Cardiac fibroblast (primary cell): ENCODE results near the gene PAK6.

Experiments used
- DNase-seq, 2 donors: peaks; one replicate each; pipeline versions ENCODE4 v3.0.0 to v3.0.0-alpha.2; 2010; ENCODE audit warnings: low read depth in 2 of 2
- H3K4me3 ChIP-seq, 2 donors: replicated peaks in 1 of 2; 1 replicate in 1 of 2; 2 replicates in 1 of 2; pipeline ENCODE4 v1.5.1; 2011; ENCODE audit warnings: low read depth in 2 of 2, low read length in 2 of 2, mild to moderate bottlenecking in 2 of 2, moderate library complexity in 1 of 2
- CTCF ChIP-seq: IDR thresholded peaks from one replicate; pipeline ENCODE4 v1.5.1; 2011; ENCODE audit warnings: low read depth, mild to moderate bottlenecking, low read length, inconsistent platforms

The PAK6 gene

DNA sequence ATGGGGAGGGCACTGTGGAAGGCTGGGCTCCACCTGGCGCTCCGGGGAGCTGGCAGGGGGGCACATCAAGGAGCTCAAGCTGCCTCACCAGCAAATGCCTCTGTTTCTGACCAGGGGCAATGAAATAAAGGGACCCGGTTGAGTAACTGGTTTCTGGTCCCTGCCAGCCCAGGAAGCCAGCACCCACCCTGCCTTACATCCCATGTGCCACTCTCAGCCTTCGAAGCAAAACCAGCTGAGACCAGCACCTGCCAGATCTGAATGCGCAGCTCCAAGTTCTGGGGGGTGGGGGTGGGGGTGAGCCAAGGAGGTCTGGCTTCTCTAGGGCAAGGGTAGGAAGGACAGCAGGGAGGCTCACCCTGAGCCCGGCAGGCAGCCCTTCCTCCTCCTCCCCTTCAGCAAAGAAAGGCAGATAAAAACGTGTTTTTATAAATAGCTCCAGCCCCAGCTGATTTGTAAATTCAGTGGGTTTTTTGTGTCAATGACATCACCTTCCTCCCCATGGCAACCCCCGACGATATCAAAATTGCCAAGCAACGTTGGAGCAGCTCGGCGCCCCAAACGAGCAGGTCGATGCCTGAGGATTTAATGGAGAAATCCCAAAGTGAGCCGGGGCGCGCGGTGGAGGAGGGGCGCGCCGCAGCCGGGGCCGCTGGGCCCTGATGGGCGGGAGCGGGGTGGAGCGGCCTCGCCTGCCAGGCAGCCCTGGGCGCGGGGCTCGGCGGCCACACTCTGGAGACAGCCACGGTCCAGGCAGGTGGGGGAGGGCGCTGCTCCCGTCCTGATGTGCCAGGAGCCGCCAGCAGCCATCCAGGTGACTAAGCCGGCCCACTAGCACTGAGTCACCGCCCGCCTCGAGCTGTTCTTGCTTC is at the start of gene PAK6:
PAK6 (plus strand) TSS at position 532 of the 872 bp plus-strand sequence. CDS start 25,723 bp downstream, outside the sequence.
- peak; percentile 44 to 45 for DNase-seq
- peak within 1 kb of the TSS; percentile 30 to 35 for H3K4me3 ChIP-seq
- TF ChIP-seq CTCF: no peak

DNA sequence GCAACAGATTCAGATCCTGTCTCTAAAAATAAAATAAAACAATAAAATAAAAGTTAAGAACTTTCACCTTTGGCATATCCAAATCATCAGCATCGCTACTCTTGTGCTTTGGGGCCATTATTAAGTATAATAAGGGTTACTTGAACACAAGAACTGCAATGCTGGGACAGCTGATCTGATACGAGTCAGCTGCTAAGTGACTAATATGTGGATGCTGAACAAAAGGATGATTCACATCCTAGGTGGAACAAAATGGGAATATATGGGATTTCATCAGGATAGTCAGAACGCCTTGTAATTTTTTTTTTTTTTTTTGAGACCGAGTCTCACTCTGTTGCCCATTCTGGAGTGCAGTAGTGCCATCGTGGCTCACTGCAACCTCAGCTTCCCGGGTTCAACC is 48.3 kb upstream of the PAK6 start:
- no peak overlapping the region for H3K4me3 ChIP-seq
- TF ChIP-seq CTCF: no peak
- peak; percentile 75 to 89 for DNase-seq

- H3K4me3 ChIP-seq: no peak overlapping the region
- no peak for TF ChIP-seq CTCF
- DNase-seq: peak; percentile 43 to 65
Observed at GRCh38 chr15:40192942-40193341, 45.9 kb upstream of the PAK6 start.

DNA sequence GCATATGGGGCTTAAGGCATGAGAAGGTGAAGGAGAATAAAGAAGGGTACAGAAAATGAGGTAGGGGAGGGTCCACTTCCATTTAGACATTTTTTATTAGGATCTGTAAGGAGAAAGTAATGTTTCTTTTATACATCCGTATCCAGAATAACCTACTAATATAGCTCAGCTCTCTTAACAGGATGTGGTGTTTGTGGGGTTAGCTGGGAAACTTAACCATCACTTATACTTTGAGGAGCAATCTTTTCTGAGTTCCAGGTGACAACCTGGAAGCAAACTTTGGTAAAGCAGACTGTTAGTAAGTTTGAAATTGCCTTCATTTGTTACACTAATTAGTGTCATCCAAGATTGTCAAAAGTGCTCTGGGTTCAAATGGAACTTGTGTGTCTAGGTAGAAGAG is 41.4 kb upstream of the PAK6 start:
- TF ChIP-seq CTCF: no peak
- H3K4me3 ChIP-seq: no peak overlapping the region
- DNase-seq: no peak

DNA sequence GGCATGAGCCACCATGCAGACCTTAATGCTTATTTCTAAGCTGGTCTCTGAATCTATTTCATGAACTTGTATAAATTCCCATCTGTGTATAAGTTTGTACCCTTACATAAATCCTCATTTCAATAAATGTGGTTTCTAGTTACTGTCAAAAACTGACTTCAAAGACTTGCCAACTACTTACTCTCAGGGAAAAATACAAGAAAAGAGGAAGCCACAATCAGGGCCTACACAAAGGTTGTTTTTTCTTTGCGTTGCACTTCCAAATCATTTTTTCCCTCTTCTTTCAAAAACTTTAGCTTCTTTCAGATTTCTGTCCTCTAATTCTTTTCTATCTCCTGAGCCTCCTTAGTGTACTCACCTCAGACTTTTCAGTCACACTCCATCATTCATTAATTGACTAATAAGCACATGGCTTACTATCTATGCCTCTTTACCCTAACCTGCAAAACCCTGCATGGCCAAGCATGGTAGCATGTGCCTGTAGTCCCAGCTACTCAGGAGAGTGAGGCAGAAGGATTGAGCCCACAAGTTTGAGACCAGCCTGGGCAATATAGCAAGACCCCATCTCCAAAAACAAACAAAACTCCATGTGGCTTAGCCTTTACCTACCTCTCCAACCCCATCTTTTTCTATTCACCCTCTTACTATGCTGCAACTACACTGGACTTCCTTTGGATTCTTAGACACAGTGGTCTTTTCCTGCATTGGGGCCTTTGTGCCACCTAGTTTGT is 40.3 kb upstream of the PAK6 start:
- TF ChIP-seq CTCF: no peak
- DNase-seq: no peak
- H3K4me3 ChIP-seq: no peak overlapping the region

DNA sequence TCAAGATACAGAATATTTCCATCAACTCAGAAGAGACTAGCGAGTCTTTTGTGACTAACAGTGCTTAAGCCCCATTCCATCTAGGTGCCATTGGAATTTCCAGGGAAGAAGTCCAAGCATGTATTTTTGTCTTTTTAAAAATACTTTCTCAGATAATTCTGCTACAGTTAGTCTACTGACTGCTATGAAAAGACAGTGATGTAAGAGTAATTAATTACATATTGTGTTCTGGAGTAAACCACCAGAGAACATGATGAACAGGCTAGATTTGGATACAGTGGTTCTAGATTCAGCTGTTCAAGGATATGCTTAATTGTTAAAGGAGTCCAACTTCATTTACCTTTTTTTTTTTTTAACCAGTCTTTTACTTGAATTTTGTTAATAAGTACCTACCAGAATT is 34.8 kb upstream of the PAK6 start:
- H3K4me3 ChIP-seq: no peak overlapping the region
- no peak for TF ChIP-seq CTCF
- no peak for DNase-seq
